ENCODE measurements around the gene IQSEC1.
"Not testable (repeated sequence)": the region's sequence is repeated elsewhere in the genome, so short reads cannot be mapped to it uniquely, and the experiment has no call there.

IQSEC1 gene

GRCh38 chr3:12865271-12865670 lies 208.0 kb downstream of the IQSEC1 start:
- TF ChIP-seq CTCF (conservative IDR thresholded peaks at IDR 0.05; ENCODE audit: low read length): no peak
- DNase-seq (ENCODE audit: low read depth): no peak

GRCh38 chr3:12862387-12862786 lies 210.8 kb downstream of the IQSEC1 start:
- H3K4me3 ChIP-seq (ENCODE audit: low read length): no peak overlapping the region
- no peak for TF ChIP-seq CTCF (conservative IDR thresholded peaks at IDR 0.05; ENCODE audit: low read length)
- no peak for DNase-seq (ENCODE audit: low read depth)

More at GRCh38 chr3:12865271-12865670, 208.0 kb downstream of the IQSEC1 start:
- H3K4me3 ChIP-seq (ENCODE audit: low read length): no peak overlapping the region

- no peak for DNase-seq (ENCODE audit: low read depth)
- TF ChIP-seq CTCF (conservative IDR thresholded peaks at IDR 0.05; ENCODE audit: low read length): no peak
- H3K4me3 ChIP-seq (ENCODE audit: low read length): no peak overlapping the region
Measured at GRCh38 chr3:12861611-12862010, 211.6 kb downstream of the IQSEC1 start.

- no peak for DNase-seq (ENCODE audit: low read depth)
- TF ChIP-seq CTCF (conservative IDR thresholded peaks at IDR 0.05; ENCODE audit: low read length): no peak
- no peak overlapping the region for H3K4me3 ChIP-seq (ENCODE audit: low read length)
Measured at GRCh38 chr3:12859840-12860239, 213.4 kb downstream of the IQSEC1 start.

GRCh38 chr3:12856626-12857025 lies 216.6 kb downstream of the IQSEC1 start:
- no peak for TF ChIP-seq CTCF (conservative IDR thresholded peaks at IDR 0.05; ENCODE audit: low read length)
- no peak for DNase-seq (ENCODE audit: low read depth)
- H3K4me3 ChIP-seq (ENCODE audit: low read length): no peak overlapping the region

GRCh38 chr3:12854565-12854964 lies 218.7 kb downstream of the IQSEC1 start:
- DNase-seq (ENCODE audit: low read depth): no peak
- TF ChIP-seq CTCF (conservative IDR thresholded peaks at IDR 0.05; ENCODE audit: low read length): no peak
- no peak overlapping the region for H3K4me3 ChIP-seq (ENCODE audit: low read length)

- H3K4me3 ChIP-seq (ENCODE audit: low read length); DNase-seq (ENCODE audit: low read depth): not testable (repeated sequence)
Measured at GRCh38 chr3:12853847-12854246, 219.4 kb downstream of the IQSEC1 start.

- no peak for DNase-seq (ENCODE audit: low read depth)
- TF ChIP-seq CTCF (conservative IDR thresholded peaks at IDR 0.05; ENCODE audit: low read length): no peak
- no peak overlapping the region for H3K4me3 ChIP-seq (ENCODE audit: low read length)
Measured at GRCh38 chr3:12852201-12852600, 221.0 kb downstream of the IQSEC1 start.

Data from AG10803 (cell line).